Fibroblast of lung (primary cell): ENCODE results near the gene CACNA1S.

ENCODE experiments used
- EZH2 ChIP-seq: IDR thresholded peaks from 2 replicates; pipeline ENCODE4 v1.5.1; 2012; ENCODE audit warnings: low read length, control low read depth, mild to moderate bottlenecking; ENCODE audit errors: missing control alignments
- TF ChIP-seq, protein P1 (sequence below), 2 donors: IDR thresholded peaks in 1 of 2; conservative IDR thresholded peaks in 1 of 2; 1 replicate in 1 of 2; 2 replicates in 1 of 2; pipeline ENCODE4 v1.5.1; 2011 to 2012; ENCODE audit warnings: low read length in 2 of 2, control low read depth in 1 of 2, inconsistent platforms in 1 of 2, low read depth in 1 of 2, mild to moderate bottlenecking in 1 of 2

DNA sequence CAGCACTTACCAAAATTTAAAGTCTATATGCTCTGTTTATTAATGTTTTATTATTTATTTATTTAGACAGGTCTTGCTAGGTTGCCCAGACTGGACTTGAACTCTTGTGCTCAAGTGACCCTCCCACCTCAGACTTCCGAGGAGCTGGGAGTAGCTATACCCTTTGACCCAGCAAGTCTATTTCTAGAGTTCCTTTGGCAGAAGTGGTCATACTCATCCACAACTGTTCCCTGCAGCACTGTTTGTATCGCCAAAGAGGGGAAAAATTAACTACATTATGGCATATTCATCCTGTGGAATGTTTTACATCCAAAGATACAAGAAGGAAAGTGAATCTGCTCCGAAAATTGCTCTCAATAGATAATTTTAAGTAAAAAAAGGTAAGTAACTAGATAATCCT, 28.5 kb downstream of the CACNA1S start:
- TF ChIP-seq, protein P1, sequence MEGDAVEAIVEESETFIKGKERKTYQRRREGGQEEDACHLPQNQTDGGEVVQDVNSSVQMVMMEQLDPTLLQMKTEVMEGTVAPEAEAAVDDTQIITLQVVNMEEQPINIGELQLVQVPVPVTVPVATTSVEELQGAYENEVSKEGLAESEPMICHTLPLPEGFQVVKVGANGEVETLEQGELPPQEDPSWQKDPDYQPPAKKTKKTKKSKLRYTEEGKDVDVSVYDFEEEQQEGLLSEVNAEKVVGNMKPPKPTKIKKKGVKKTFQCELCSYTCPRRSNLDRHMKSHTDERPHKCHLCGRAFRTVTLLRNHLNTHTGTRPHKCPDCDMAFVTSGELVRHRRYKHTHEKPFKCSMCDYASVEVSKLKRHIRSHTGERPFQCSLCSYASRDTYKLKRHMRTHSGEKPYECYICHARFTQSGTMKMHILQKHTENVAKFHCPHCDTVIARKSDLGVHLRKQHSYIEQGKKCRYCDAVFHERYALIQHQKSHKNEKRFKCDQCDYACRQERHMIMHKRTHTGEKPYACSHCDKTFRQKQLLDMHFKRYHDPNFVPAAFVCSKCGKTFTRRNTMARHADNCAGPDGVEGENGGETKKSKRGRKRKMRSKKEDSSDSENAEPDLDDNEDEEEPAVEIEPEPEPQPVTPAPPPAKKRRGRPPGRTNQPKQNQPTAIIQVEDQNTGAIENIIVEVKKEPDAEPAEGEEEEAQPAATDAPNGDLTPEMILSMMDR (conservative IDR thresholded peaks at IDR 0.05 in 1 of 2, IDR thresholded peaks at IDR 0.05 in 1 of 2; ENCODE audit: low read depth in 1 of 2, low read length in 2 of 2), result no peak
- no peak for TF ChIP-seq EZH2
